ENCODE measurements around the gene CBARP. TPM values are rescaled to one million over a fixed set of nuclear protein-coding genes. Genes with fewer than 3 reads are reported as not detected.

Gene CBARP
- total and polyA plus RNA-seq, 9 of the 15 experiments (the other 6 are each of a cell fraction or from before 2014, with no cell fraction given) = 0.03 to 8.9 (median 1.2) TPM; not detected in 1

- no peak for TF ChIP-seq ARID3A (IDR thresholded peaks at IDR 0.05; ENCODE audit: borderline replicate concordance, low read depth, low read length)
- no peak for TF ChIP-seq MAFK (IDR thresholded peaks at IDR 0.05; ENCODE audit: low read length)
- TF ChIP-seq NFRKB (IDR thresholded peaks at IDR 0.05; ENCODE audit: low read depth) = no peak
- TF ChIP-seq MXI1 (IDR thresholded peaks at IDR 0.05; ENCODE audit: low read depth, low read length) = no peak; the same call in none of the 2 replicates
- TF ChIP-seq PHF20 (IDR thresholded peaks at IDR 0.05; ENCODE audit: partially characterized antibody) = peak; percentile 18
- TF ChIP-seq BCLAF1 (IDR thresholded peaks at IDR 0.05; ENCODE audit: borderline replicate concordance in 1 of 2, control insufficient read depth in 1 of 2, low read depth in 2 of 2, low read length in 1 of 2) = no peak
- TF ChIP-seq VEZF1 (CRISPR knock-in tag; IDR thresholded peaks at IDR 0.05) = peak; percentile 95
- no peak for TF ChIP-seq NR2F6 (CRISPR knock-in tag; IDR thresholded peaks at IDR 0.05)
- 0 out of 2 replicates have a peak, but pooled peaks have one; percentile 32 for TF ChIP-seq ILF3 (IDR thresholded peaks at IDR 0.05; ENCODE audit: borderline replicate concordance)
- TF ChIP-seq TCF7L2 (IDR thresholded peaks at IDR 0.05; ENCODE audit: low read depth, low read length) = no peak
- TF ChIP-seq POU5F1 (IDR thresholded peaks at IDR 0.05; ENCODE audit: borderline replicate concordance, low read depth, low read length, partially characterized antibody) = no peak
- no peak for TF ChIP-seq ZBTB49 (CRISPR knock-in tag; IDR thresholded peaks at IDR 0.05; ENCODE audit: borderline replicate concordance)
- no peak for TF ChIP-seq ZNF699 (CRISPR knock-in tag; IDR thresholded peaks at IDR 0.05; ENCODE audit: insufficient replicate concordance)
- peak; percentile 85; the same call in 1 of the 2 replicates for TF ChIP-seq STAT6 (CRISPR knock-in tag; IDR thresholded peaks at IDR 0.05)
Observed at GRCh38 chr19:1275260-1275975, 37.6 kb upstream of the CBARP start, which contains the start of gene FAM174C (continued).

Measured in K562 (cell line).